HG02588 (cell line): ENCODE data around the gene GNG5.
"Not testable (repeated sequence)": the region's sequence is repeated elsewhere in the genome, so short reads cannot be mapped to it uniquely, and the experiment has no call there.

Experiments used
- ATAC-seq: cut with Tn5 transposase; IDR thresholded peaks from one replicate; pipeline ENCODE4 v1.9.1; 2021; ENCODE audit warnings: mild to moderate bottlenecking, moderate library complexity; ENCODE audit not compliant: unreplicated experiment

The GNG5 gene

DNA sequence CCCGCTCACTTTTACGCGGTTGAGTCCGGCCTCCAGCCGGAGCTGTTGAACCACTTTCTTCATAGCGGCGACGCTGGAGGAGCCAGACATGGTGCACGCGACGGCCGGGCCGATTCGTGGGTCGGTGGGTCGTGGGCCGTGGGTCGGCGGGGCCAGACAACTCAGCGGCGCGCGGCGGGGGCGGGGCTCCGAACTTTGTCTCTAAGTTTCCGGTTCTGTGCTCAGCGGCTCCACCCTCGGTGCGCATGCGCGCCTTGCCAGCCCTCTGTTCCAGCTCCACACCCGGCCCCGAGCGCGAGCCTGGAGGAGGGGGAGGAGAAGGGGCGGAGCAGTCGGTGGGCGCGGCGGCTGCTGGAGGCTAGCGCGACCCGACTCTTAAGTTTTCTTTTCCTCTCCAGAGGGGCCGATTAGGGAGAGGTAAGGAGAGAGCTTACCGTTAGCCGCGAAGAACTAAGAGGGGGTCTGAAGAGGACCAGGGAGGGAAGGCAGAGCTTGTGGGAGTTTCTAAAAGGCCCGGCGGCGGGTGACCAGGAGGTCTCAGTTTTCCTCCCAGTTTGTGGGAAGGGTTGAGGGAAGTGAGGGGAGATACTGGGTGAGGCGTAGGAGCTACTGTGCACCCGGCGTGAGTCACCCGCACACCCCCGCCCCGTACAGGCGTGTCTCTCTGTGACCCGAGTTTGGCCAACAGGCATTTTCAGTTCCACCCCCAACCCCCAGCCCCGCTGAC is at the start of gene GNG5, which contains the start of gene SPATA1:
Gene GNG5 (minus strand): TSS at position 580 of the 727 bp plus-strand sequence. CDS start 490 bp downstream, at position 90.
Gene SPATA1 (plus strand): TSS at position 385 of the 727 bp plus-strand sequence. CDS start 9,974 bp downstream, outside the sequence.
- peak; percentile 79 for ATAC-seq

DNA sequence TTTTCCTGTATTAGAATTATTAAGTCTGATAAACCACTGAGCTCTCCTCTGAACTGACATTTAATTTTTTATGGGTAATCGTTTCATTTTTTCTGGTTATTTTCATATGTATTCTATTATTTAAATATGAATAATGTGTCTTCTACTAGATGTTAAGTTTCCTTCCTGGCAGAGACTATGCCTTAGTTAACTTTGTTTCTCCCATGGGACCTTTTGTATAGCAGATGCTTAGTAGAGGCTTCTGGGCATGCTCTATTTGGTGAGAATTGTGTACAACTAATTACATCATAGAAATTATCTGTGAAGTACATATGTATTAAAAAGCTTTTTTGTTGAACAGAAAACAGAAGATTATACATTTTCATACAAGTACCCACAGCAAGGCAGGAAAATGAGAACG is 44.4 kb upstream of the GNG5 start:
- no peak for ATAC-seq

DNA sequence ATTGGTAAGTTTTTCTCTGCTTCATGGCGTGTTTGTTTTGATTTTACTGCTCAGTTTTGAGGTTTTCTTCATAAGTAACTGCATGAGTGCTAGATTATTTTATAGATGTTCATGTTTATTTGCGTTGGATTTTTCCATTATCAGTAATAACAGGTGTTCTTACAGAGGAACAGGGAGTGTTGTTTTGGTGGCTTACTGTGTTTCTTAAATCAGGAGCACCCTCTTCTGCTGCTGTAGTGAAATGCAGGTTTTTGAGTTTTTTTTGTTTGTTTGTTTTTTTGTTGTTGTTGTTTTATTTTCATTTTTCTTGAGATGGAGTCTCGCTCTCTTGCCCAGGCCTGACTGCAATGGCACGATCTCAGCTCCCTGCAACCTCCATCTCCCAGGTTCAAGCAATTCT is 35.3 kb upstream of the GNG5 start:
- no peak for ATAC-seq

DNA sequence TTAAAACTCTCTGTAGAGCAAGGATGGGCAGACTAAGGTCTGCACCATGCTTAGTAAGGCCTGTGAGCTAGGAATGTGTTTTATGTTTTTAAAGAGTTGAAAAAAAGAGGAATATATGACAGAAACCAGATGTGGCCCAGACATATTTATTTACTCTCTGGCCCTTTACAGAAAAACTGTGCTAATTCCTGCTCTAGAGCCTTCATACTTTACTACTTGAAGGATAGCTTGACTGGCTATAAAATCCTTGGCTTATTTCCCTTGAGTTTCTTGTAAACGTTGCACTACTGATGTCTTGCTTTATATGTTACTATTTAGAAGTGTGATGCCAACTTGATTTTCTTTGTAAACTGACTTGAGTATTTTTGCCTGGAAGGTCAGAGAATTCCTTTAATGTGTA is 34.4 kb upstream of the GNG5 start:
- ATAC-seq: no peak

DNA sequence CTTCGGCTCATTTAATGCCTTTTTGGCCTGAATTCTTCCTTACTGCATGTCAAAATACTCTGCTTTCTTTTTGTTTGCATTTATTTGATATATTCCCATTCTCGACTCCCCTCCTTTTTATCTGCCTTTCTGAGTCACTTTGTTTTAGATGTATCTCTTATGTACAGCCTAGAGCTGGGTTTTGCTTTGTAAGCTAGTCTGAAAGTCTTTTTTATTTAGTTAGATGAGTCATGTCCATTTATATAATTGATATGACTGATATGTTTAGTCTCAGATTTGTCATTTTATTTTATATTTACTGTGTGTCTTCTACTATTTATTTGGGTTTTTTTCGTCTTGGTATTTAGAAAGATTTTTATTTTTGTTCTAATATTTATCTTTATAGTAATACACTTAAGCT is 33.6 kb upstream of the GNG5 start:
- ATAC-seq: no peak

DNA sequence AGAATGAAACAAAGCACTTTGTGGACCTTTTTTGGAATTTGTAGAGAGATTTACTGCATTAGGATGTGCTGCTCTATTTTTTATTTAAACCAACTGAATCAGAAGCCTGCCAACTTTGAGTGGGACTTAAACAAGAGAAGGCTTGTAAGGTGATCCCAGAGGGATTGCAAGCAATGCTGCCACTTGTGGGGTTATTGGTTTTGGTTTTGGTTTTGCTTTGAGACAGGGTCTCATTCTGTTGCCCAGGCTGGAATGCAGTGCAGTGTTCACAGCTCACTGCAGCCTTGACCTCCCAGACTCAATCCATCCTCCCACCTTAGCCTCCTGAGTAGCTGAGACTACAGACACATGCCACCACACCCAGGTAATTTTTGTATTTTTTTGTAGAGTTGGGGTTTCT is 32.2 kb upstream of the GNG5 start:
- peak; percentile 73 for ATAC-seq

DNA sequence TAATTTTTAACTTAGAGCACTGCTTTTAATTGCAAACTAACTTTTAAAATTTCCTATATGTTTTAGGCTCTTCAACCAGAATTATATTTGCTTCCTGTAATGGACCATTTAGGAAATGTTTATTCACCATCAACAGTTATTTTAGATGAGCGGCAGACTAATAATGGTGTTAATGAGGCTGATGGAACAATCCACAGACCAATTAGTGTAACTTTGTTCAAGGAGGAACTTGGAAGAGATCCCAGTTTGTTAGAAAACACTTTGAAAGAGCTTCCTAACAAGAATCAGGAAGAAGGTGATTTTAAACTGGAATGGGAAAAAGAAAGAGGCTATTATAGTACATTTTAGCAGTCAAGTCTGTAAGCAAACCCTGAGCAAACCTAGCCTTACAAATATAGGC is 19.4 kb upstream of the GNG5 start:
- ATAC-seq: no peak

DNA sequence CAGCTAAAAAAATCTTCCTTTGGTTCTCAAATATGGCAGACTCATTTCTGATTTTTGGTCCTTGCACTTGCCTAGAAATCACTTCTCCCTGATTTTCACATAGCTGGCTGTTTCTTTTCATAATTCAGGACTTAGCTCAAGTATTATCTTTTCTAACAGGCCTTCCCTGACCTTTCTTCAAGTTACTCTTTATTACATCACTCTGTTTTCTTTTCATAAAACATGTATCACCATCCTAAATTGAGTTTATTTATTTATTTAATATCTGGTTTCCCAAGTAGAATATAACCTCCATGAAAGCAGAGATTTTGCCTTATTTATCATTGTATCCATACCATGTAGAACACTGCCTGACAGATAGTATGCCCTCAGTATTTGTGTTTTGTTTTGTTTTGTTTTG is 18.2 kb upstream of the GNG5 start:
- no peak for ATAC-seq

DNA sequence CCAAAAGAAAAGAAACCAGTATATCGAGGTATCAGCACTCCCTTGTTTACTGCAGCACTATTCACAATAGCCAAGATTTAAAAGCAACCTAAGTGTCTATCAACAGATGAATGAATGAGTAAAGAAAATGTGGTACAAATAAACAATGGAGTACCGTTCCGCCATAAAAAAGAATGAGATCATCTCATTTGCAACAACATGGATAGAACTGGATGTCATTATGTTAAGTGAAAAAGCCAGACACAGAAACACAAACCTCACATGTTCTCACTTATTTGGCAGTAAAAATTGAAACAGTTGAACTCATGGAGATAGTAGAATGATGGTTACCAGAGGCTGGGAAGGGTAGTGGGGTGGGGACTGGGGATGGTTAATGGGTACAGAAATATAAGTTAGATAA is 4.3 kb upstream of the GNG5 start:
- no peak for ATAC-seq

DNA sequence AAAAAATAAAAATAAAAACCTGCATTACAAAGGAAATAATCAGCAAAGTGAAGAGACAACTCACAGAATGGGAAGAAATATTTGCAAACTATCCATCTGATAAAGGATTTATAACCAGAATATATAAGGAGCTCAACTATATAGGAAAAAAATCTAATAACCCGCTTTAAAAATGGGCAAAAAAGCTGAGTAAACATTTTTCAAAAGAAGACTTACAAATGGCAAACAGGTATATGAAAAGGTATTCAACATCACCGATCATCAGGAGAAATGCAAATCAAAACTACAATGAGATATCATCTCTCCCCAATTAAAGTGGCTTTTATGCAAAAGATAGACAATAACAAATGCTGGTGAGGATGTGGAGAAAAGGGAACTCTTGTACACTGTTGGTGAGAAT is 3.8 kb upstream of the GNG5 start:
- ATAC-seq: no peak

DNA sequence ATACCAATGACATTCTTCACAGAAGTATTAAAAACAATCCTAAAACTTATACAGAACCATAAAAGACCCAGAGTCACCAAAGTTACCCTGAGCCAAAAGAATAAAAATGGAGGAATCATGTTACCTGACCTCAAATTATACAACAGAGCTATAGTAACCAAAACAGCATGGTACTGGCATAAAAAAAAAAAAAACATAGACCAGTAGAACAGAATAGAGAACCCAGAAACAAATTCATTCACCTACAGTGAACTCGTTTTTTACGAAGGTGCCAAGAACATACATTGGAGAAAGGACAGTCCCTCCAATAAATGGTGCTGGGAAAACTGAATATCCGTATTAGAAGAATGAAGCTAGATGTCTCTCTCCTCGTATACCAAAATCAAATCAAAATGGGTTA is 2.6 kb upstream of the GNG5 start:
- ATAC-seq: no peak

DNA sequence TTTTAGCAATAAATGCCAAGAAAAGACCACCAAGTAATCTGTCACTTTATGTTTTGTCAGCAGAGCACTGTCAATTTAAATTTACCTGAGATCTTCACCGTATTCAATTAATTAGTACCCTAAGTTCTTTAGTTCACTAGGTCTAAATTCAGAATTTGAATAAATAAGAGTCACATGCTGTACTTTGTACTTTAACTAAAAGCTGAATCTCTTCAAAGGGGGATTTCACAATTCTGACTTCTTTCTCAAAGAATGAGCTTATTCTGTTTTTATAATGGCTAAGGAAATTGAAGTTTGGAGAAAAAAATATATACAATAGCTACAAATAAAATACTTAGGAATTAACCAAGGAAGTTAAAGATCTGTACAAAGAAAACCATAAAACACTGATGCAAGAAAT is 2.1 kb upstream of the GNG5 start:
- no peak for ATAC-seq

DNA sequence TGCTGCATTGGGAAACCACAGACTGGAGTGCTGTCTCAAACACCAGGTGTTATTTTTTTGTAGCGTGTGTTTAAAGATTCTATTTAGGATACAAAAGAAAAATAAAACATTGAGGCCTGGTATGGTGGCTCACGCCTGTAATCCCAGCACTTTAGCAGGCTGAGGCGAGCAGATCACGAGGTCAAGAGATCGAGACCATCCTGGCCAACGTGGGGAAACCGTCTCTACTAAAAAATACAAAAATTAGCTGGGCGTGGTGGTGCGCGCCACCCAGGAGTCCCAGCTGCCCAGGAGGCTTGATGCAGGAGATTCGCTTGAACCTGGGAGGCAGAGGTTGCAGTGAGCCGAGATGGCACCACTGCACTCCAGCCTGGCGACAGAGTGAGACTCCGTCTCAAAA is 1.5 kb upstream of the GNG5 start:
- ATAC-seq: not testable (repeated sequence)

DNA sequence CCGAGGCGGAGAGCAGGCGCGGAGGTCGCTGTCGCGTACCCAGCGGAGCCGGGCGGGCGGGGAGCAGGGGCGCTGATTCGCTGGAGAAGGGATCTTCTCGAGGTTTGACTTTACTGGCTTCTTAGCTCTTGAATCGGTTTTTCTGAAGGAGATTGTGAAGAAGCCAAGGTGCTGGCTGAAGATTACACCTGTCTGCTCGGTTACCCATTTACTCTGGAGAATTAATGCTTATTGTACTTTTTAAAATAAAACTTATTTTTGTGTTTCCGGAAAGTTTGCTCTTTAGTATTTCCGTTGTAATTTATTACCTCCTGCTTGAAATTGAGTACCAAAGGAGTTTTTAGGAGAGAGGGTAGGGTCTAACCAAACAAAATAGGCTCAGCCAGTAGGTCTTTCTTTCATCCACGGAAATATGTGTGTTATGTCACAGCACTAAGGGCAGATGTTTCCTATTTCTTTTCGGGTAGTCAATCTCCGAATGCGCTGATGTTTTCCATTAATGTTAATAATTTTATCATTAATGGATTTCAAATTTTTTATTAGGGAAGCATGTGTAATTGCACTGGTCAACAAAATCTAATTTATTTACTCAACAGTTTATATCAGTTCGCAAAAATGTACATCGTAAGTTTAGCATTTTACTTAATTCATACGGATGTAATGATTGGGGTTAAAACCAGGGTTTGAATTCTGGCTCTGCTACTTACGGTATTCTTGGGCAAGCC is 510 bp upstream of the GNG5 start:
- no peak for ATAC-seq

DNA sequence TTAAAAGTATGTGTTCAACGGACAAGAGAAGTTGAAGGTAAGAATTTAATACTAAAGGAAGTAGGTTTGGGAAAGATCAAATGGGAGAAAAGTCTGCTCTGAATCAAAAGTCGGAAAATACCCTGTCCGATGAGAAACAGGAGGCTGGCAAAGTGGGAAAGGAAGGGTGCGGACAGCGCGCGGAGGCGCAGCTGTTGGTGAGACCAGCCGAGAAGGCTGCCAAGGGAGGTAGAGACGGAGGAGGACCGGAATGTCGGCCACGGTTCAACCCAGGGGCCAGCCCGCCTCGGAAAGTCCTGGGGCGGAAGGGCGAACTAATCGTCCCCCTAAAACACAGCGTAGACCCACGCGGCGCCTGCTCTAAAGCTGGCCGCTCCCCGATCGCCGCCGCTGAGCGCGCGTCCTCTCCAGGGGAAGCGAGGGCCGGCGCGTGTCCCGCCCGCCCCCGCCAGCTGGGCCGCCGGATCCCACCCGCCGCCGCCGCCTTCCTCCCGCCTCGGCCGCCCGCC is 834 bp downstream of the GNG5 start:
- ATAC-seq: peak; percentile 29

DNA sequence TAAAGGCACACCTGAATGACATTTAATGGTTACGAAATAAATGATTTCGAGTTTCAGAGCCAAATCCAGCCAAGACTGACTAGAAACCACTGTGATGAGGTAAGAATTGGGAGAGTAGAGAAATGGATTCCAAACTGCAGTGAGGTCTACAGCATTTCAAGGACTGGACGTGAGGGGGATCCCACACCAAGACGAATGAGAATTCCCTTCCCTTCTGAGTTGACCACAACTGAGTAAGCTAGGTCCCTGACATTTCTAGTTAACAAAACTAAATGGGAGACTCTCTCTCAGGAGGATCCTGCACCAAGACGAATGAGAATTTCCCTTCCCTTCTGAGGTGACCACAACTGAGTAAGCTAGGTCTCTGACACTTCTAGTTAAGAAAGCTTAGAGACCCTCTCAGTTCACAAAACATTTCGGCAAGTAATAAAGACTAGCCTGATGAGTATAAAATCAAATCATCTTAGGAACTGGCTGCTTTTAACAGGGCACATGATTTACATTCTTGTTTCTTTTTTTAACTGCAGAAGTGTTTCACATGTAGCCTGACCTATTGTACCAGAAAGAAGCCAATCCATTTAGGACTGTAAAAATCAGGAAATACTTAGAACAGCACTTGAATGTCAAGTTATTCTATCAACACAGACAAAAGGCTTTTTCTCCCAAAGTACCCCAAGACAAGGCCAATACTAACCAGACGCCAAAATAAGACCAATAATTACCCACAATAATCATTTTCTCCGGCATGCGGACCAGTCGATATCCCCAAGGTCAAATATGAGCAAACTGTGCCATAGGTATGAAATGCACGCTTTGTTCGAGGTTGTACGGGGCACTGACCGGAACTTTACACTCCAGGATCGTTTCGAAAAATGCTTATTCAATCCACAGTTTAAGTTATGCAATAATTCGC is 1.5 kb downstream of the GNG5 start:
- no peak for ATAC-seq

DNA sequence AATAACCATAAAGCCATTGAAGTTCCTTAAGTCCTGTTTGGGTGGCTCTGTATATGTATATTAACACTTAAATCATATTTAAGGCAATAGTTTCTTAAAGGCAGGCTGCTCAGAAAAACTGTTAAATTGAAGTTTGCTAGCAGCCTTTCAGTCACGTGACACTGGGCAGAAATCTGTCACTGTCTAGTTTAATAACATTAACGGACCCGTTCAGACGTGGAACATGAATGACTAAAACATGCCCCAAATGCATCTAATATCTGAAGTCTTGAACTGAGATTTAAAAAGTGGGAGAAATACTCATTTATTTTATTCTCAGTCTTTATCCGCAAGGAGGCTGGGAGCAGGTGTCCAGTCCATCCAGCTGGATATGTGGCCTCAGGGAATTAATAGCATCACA is 3.5 kb downstream of the GNG5 start:
- ATAC-seq: no peak

DNA sequence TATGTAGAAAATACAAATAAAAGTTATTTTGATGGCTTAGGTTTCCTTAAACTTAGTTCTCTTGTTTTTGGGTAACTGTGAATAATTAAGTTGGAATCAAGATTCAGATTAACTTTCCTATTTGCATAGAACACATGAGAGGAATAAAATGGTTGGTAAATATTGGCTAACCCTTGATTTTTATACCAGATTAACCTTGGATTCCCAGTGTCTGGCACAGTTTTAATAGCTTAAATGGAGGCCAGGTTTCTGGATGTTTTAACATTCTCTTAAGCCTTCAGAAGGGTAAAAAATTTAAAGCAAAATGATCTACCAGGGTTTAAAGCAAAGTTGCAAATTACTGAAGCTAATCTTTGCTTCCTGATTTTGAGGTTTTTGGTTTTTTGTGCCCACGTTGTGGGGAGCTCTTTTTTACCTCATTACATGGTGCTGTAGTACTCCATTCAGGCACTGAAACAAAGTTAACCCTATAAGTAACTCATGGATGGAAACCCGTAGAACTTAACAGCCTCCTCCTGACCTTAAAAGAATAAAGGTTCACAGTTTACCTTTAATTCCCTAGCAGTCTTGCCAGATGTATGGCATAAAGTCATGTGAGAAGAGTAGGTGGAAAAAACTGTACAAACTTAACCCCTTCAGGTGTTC is 8.6 kb downstream of the GNG5 start:
- no peak for ATAC-seq

DNA sequence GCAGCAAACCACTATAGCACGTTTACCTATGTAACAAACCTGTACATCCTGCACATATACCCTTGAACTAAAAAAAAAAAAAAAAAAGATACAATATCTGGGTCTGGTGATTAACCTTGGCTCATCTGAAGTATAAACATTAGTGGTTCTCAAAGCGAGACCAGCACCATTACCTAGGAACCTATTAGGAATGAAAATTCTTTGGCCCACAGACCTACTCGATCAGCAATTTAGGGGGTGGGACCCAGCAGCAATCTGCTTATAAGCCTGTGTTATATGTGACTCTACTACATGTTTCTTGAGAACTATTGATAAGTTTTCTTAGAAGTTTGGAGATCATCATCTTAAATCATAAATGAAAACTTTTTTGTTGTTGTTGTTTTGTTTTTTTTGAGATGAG is 9.9 kb downstream of the GNG5 start:
- ATAC-seq: no peak

DNA sequence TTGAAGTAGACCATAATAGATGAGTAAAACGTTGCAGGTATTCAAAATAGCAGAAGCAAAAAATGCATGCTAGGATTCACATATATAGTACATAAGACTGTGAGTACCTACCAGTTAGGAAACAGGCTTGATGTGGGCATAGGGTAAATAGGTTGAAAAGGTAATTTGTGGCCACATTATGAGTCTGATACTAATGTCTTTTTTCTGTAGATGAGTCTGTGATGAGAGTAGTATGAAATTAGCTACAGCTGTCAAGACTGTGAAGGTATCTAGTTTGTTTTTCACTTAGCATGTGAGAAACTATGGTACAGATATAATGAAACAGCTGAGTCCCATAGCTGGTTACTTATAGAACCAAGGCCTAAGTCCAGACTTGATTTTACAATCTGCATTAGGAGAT is 12.6 kb downstream of the GNG5 start:
- no peak for ATAC-seq

DNA sequence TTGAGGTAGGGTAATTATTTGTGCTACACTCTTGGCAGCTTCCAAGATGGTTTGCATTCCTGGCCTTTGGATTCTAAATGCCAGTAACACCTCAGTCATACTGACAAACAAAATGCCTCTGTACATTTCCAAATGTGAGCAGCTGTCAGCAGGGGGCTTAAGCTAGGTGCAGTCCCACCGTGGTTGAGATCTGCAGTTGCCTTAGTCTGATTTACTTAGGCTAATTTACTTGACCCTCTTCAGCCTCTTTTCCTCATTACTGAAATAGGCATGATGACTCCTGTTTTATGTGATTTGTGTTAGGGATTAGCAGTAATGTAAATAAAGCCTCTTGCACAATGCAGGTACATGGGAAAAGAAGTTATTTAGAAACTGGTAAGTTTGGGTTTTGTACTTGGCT is 13.7 kb downstream of the GNG5 start:
- no peak for ATAC-seq
